IPS-NIHi11 (cell line): ENCODE measurements around the gene NADSYN1.
"Not testable (repeated sequence)": the region's sequence is repeated elsewhere in the genome, so short reads cannot be mapped to it uniquely, and the experiment has no call there.

ENCODE experiments used
- DNase-seq: peaks from one replicate; pipeline ENCODE4 v3.0.0; 2012; ENCODE audit warnings: mixed read lengths, low spot score

The NADSYN1 gene

DNA sequence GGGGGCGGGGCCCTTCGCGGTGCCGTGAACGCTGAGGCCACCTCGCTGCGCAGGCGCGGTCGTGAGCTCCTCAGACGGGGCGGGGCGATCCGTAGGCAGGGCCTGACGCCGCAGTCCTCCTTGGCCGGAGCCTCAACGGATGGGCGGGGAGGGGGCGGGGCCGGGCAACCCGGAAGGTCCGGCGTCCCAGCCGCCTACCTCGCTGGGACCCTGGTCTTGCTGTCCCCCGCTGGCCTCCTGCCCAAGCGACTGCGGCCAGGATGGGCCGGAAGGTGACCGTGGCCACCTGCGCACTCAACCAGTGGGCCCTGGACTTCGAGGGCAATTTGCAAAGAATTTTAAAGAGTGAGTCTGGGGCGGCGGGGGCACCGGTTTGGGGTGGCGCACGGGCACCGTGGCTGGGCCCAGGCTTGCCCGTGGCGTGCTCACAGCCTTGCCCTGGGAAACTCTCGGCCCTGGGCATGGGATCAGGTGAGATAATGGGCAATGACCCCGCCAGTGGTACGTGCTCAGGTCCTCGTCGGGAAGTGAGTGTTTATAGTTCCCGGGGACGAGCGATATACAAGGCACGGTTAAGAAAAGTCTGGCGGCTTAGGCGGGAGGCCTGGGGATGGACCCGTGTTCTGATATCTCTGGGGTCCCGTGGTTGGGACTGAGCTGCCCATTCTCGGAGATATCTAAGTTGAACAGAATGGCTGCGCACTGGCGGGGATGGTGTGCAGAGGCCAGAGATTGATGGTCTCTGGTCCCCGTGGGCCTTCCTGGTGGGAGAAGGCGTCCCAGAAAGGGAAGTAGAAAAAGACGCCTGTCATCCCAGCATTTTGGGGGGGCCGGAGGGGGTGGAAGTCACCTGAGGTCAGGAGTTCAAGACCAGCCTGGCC, at the start of gene NADSYN1:
Gene NADSYN1 (plus strand): TSS at position 167 of the 881 bp plus-strand sequence. CDS start 94 bp downstream, at position 261.
- DNase-seq = peak; percentile 99

DNA sequence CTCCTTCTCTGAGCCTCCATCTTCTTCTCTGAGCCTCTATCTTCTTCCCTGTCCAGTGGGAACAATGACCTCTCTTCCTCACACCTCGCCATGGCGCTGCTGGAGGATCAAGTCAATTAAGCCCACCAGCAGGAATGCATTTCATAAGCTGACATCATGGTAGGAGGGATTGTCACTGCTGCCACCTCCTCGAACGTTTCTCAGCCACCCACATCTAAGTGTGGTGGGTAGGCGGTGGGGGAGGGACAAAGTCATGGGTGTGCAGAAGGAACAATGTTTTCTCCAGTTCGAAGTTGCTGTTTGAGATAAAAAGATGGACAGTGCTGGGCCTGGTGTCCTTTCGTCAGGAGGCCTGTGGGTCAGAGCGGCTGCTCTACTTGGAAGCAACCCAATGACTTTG, 48.8 kb upstream of the NADSYN1 start:
- no peak for DNase-seq

DNA sequence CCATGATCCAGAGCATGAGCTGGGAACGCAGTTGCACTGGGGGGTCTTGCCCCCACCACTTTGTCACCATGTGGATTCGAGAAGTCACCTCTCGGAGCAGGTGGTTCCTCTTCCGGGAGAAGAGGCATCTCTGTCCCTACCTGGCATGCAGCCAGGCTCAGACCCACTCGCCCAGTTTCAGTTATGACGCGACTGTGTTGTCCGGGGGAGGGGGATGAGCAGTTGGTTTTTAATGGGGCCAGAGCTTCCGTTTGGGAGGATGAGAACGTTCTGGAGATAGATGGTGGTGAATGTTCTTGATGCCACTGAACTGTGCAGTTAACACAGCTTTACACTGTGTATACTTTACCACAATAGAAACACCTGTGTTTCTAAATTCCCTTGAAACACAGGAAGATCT, 46.3 kb upstream of the NADSYN1 start:
- DNase-seq = no peak

DNA sequence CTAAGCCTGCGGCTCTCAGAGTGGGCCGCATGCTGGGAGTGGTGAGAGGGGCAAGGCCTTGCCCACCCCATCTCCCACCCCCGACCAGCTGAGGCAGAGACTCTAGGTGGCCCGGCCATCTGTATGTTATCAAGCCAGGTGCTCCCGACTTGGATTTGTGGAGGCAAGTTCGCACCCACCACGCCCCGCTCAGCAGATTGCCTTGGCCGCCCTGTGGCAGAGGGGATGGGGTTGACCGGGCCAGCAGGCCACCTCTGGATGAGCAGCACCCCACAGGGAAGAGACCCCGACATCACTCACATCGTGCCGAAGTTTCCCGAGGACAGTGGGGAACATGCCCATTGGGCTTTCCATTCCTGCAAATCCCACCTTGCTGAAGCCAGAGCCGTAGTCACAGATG, 45.6 kb upstream of the NADSYN1 start:
- no peak for DNase-seq

DNA sequence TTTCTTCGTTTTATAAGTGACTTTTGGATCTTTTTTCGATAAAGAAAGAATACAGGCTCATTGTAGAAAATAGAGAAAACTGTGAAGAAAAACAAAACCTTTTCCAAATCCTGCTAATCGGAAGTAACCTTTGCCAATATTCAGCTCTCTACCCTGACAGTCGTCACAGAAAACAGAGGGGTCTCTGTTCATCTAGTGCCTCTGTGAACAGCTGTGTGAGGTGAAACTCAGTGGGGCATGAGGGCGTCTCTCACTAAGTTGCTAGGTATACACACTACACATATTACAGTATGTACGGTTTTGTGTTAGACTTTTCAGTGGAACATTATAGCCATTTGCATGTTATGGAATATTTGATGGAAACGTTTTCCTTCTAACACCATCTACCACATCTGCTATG, 44.2 kb upstream of the NADSYN1 start:
- DNase-seq = no peak

DNA sequence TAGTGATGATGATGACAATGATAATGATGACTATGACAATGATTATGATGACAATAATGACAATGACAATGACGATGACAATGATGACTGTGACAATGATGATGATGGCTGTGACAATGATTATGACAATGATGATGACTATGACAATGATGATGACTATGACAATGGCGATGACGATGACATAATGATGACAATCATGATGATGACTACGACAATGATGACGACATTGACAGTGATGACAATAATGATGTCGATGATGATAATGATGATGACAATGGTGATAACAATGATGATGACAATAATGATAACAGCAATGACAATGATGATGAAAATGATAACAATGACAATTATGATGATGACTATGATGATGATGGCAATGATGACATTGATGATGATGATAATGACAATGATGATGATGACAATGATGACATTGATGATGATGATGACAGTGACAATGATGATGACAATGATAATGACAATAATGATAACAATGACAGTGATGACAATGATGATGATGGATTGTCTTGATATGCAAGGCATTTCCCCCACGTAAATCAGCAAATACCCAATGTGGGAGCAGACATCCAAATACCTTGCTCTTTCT, 42.5 kb upstream of the NADSYN1 start:
- DNase-seq = no peak

DNA sequence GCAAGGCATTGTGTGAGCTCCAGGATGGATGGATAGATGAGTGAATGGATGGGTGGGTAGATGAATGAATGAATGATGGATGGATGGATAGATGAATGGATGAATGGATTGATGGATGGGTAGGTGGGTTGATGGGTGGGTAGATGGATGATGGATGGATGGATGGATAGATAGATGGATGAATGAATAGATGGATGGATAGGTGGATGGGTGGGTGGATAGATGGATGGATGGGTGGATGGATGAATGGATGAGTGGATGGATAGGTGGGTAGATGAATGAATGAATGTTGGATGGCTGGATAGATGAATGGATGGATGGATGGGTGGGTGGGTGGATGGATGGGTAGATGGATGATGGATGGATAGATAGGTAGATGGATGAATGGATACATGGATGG, 38.4 kb upstream of the NADSYN1 start:
- no peak for DNase-seq

DNA sequence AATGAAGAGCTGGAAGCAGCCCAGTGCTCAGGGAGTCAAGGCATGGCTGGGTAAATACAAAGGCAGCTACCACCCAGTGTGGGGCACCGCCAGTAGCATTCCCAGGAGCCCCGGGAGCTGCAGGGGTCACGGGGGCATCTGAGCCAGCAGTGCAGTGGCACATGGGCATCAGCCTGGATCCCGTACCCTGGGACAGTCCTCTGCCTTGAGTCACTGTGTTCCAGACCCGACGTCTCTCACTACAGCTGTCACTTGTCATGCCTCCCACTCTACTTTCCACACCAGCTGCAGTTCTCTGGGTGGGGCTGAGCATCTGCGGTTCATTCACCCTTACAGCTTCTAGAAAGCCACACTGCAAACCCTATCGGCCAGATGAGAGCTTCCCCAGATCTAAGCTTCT, 34.4 kb upstream of the NADSYN1 start:
- no peak for DNase-seq

DNA sequence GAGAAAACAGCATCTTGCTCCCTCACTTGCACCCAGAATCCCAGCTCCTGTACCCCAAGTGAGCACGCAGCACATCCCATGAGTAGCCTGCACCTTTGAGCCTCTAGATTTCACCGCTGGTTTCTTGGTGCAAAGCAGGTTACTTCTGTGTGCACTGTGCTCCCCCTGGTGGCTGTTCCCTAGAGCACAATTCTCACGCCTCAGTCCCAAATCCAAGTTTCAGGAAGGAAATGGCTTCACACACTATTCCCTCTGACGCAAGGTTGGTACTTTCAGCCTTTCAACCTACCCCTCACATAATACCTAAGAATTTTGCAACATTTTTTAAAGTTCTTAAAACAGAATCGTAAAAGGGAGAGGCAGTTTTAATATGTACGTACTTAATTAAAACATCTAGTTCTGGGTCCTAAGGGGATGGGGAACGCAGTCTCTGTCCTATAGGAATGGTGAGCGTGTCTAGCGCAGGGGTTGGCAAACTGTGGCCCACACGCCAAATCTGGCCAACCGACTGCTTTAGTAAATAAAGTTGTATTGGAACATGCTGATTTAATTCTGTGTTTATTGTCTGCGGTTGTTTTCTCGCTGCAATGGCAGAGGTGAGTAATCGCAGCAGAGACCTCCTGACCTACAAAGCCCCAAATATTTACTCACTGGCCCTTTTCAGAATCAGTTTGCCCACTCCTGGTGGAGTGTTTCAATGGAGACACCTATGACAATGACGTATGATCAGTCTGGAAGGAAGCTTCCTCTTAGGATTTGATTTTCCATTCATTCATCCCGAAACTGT, 32.4 kb upstream of the NADSYN1 start:
- DNase-seq = peak; percentile 77

DNA sequence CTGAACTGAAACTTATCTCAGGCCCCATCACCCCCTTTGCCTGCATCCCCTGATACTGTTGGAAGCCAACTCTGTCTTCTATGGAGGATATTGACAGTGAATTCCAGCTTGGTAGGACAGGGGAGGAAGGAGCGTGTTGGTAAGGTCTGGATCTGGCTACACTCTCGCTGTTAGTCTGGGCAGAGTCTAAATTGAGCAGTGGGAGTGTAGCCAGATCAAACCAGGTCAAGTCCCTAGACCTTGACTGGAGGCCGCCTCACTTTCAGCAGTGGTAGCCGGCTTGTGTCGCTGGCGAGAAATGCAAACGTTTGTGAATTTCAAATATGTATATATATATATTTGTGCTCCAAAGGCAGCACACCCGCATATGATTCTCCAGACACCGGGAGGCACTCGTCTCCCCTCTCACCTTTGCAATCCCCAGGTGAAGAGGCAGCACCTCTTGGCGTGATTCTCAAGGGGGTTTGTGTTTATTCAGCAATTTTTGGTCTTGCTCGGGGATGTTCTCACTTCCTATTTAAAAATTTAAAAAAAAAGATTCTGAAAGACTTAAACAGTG, 31.5 kb upstream of the NADSYN1 start:
- DNase-seq = no peak

DNA sequence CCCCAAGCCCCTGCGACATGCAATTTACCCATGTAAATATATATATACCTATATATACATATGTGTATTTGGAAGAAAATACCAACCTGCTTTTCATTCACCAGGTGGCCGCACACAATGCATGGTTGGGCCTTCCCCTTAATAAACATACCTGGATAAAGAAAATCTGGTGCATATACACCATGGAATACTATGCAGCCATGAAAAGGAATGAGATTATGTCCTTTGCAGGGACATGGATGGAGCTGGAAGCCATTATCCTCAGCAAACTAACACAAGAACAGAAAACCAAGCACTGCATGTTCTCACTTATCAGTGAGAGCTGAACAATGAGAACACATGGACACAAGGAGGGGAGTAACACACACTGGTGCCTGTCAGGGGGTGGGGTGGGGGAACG, 30.7 kb upstream of the NADSYN1 start:
- not testable (repeated sequence) for DNase-seq

DNA sequence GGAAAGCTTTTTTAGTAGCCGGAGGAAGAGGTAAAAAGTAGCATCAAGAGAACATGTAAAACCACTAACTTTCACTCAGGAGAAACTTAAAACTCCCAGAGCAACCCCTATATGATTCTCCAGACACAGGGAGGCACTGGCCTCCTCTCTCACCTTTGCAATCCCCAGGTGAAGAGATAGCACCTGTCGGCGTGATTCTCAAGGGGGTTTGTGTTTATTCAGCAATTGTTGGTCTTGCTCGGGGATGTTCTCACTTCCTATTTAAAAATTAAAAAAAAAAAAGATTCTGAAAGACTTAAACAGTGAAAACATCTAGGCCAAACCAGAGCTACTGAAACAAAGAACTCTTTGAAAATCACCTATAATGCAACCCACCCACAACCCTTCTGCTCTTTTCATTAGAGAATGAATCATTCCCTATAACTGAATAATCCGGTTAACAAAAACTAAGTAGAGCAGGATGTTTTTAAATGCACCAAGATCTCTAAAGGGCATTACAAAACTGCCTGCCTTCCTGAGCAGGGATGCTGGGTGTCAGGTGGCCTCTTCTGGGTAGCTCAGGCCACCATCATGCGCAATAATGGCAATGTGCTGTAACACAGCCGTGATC, 29.7 kb upstream of the NADSYN1 start:
- no peak for DNase-seq

DNA sequence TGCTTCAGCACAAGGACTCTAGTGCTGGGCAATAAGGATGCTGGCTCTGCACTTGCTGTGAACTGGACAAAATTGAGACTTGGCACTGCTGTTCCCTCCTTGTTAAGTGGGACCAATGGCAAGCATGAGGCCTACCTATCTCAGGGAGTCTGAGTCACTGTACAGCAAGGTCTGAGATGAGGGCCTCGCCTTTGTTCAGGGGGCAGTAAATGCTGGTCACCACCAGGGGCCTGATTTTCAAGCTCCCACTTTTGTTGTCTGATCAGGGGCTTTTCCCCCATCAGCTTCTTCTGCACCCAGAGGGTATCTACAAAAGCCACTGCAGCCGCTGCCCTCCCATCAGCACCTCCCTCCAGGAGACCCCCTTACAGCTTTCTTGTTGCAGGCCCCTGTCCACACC, 27.6 kb upstream of the NADSYN1 start:
- DNase-seq = no peak

DNA sequence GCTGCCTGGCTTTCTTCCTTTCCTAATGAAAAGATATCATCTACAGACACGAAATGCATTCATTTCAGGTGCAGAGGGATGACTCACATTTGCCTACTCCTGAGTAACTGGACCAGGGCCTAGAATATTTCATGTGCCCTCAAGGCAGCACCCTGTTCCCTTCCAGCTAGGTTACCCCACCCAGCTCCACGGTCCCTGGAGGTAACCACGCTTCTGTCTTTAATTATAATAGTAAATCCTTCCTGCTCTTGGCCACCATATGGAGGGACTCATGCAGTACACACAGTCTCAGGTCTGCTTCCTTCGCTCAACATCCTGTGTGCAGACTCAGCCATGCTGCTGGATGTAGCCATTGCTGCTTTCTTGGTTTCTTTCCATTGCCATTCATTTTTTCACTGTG, 27.1 kb upstream of the NADSYN1 start:
- DNase-seq = no peak

DNA sequence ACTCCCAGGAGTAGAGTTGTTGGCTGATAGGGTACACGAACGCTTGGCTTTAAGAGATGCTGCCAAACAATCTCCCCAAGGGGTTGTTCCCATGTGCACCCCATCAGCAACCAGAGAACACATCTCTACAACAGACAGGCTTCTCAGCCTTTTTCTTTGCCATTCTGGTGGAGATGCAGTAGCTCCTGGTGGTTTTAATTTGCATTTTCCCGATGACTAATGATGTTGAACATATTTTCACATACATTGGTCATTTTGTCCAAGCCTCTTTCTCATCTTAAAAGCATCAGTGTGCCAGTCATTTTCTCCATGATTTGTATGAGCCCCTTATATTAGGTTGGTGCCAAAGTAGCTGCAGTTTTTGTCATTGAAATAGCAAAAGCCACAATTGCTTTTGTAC, 26.6 kb upstream of the NADSYN1 start:
- no peak for DNase-seq

DNA sequence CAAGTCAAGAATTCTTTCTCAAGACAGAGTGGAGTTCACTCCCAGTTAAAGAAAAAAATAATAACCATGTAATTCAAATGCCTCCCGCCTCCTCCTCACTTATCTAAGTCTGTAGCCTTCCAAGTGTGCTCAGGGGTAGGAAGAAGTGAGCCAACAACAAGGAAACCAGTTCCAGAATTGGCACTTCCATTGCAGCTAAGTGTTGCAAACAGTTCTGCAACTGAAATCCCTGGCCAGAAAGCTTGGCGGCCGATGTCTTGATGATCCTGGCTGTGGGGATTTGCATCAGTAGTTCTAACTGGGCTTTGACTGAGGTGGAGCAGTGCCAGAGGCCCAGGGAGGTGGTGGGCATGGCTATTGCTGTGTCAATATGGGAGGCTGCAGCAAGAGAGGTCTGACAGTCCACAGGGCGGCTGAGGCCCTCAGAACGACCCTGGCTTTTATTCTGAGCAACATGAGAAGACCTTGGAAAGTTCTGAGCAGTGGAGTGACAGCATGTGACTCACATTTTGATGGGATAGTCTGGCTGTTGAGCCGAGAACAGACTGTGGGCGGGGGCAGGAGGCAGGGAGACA, 24.1 kb upstream of the NADSYN1 start:
- DNase-seq = no peak

DNA sequence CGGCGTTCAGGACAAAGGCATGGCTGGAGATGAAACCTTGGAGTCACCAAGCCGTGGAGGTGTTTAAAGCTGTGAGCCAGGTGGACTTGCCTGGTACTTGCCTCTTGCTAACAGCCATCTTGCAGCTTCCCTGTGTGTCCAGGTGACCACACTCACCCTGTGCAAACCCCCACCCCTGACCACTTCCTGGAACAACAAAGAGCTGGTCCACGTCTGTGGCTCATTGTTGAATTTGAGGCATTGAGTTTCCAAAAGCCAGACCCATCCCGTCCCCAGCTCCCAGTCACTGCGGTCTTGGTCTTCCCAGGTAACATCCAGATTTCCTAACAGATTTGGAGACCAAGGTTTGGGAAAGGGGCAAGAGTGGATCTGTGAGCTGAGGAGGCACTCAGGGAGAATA, 23.3 kb upstream of the NADSYN1 start:
- DNase-seq = no peak

DNA sequence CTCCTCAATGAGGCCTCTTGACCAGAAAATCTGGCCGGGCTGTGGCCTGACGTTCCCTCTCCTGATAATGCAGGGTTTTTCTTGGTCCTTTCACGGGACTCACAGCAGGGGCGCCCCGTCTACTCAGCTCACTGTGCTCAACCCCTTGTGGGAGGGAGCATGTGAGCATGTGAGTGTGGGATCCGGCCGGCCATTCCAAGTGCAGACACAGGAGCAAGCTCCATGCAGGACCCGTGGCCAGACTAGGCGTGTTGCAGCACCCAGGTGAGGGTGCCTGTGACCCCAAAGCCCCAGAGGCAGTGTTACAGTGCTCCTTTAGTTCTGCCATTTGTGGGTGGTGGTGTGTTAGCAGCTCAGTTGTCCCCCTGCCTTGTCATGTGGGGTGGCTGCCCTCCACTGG, 22.8 kb upstream of the NADSYN1 start:
- DNase-seq = no peak

DNA sequence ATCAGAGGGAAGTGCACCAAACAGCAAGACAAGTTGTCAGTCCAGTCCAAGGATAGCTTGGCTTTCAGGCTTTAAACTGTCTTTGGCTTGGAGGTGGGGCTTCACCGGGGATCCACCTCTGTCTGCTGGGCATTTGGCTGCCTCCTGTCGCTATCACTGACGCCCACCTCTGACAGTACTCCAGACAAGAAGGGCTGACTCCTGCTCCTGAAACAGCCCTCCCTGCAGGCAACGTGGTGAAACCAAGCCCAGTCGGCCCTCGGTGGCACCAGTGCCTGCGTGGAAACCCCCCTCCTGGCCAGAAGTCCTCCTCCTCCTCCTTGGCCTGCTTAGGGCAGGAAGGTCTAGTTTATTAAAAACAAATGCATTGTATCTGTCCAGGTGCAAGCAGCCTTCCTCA, 21.7 kb upstream of the NADSYN1 start:
- DNase-seq = no peak

DNA sequence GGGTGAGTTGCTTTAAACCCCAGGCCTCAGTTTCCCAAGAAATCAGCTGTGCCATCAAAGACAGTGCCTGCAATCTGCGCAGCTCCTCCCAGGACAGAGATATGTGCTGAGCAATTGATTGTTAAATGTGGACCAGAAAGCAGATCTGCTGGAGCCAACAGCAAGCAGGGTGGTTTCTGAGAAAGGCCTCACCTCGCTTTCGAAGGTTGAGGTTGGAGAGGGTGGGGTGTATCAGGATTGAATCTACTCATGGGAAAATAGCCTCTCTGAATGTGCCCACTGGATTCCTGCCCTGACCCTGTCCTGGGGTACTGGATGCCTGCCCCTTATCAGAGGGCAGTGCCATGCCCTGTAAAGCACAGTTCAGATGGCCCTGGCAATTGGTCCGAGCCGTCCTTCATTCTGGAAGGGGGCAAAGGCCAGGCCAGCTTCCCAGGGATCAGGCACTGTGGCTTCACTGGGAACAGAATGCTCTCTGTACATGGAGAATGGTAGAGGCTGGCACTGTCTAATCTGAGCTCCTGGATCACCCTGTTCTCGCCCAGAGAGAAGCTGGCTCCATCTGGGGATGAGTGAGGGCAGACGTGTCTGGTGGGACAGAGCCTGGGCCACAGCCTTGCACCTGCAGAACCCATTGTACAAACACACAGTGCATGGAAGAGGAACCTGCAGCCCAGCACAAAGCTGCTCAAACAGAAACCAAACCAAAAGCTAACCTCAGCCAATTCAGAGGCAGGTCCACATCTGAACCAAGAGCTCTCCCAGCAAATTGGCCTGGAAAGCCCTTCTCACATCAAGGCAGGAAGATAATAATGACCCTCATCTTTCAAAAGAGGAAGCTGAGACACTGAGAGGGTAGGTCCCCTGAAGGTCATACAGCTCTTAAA, 20.0 kb upstream of the NADSYN1 start:
- no peak for DNase-seq
